ENCODE data around the gene THUMPD1.

DNA sequence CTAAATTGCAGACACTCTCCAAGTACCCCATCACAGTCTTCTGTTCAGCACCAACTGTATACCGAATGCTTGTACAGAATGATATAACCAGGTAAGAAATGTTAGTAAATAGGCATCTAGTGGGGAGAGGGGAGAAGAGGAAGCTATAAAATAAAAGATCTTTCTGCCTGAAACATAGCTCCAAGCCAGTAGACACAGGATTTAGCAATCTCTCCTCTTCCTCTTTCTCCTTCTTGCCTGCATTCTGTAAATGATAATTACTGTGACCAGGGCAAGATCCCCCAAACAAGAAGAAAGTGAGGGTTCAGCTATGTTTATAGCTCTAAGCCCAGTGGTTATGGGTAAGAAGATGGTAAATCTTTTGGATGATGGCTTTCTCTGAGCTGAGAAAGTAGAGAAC is 40.1 kb upstream of the THUMPD1 start:
- TF ChIP-seq, protein P1, sequence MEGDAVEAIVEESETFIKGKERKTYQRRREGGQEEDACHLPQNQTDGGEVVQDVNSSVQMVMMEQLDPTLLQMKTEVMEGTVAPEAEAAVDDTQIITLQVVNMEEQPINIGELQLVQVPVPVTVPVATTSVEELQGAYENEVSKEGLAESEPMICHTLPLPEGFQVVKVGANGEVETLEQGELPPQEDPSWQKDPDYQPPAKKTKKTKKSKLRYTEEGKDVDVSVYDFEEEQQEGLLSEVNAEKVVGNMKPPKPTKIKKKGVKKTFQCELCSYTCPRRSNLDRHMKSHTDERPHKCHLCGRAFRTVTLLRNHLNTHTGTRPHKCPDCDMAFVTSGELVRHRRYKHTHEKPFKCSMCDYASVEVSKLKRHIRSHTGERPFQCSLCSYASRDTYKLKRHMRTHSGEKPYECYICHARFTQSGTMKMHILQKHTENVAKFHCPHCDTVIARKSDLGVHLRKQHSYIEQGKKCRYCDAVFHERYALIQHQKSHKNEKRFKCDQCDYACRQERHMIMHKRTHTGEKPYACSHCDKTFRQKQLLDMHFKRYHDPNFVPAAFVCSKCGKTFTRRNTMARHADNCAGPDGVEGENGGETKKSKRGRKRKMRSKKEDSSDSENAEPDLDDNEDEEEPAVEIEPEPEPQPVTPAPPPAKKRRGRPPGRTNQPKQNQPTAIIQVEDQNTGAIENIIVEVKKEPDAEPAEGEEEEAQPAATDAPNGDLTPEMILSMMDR (IDR thresholded peaks at IDR 0.05 in 4 of 5, conservative IDR thresholded peaks at IDR 0.05 in 1 of 5): no peak
- no peak for TF ChIP-seq POLR2A (IDR thresholded peaks at IDR 0.05)

Measured in gastrocnemius medialis (tissue), 4 donors.